ENCODE data around the gene MLLT3.

MLLT3 gene

GRCh38 chr9:20351715-20352114, 270.6 kb downstream of the MLLT3 start:
- ChIA-PET CTCF (no interaction called here), POLR2A (no interaction called here)
- no peak for DNase-seq (ENCODE audit: low read depth, low spot score)
- TF ChIP-seq CTCF (IDR thresholded peaks at IDR 0.05; ENCODE audit: insufficient read depth, low read length, missing control alignments), result no peak
- H3K4me3 ChIP-seq (ENCODE audit: low read depth, low read length), result no peak overlapping the region

DNA sequence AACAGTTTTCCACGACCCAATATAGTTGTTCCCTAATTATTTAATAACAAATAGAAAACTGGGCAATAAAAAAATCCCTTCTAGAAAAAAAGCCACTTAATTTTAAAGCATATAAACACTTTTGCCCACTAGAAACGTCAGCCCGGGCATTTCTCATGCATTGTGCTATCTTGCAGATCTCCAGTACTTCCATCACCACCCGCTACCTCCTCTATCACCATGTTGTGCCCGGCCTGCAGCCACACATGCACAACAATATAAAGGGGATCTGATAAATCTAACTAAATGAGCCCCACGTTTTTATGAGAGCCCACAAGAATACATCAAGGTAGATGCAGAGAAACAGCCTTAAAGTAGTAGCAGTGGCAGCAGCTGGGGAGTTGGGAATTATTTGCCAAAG, 272.7 kb downstream of the MLLT3 start:
- TF ChIP-seq CTCF (IDR thresholded peaks at IDR 0.05; ENCODE audit: insufficient read depth, low read length, missing control alignments), result no peak
- ChIA-PET CTCF (no interaction called here), POLR2A (no interaction called here)
- DNase-seq (ENCODE audit: low read depth, low spot score), result no peak
- no peak overlapping the region for H3K4me3 ChIP-seq (ENCODE audit: low read depth, low read length)

GRCh38 chr9:20343325-20343724, 279.0 kb downstream of the MLLT3 start:
- DNase-seq (ENCODE audit: low read depth, low spot score), result no peak
- ChIA-PET POLR2A (no interaction called here), CTCF (interaction anchor here (1.0 to 1.2 kb wide), 2 partner anchors 9 to 14 kb away, joined by 3 read pairs; no protein-coding TSS in a partner anchor)
- no peak for TF ChIP-seq CTCF (IDR thresholded peaks at IDR 0.05; ENCODE audit: insufficient read depth, low read length, missing control alignments)
- no peak overlapping the region for H3K4me3 ChIP-seq (ENCODE audit: low read depth, low read length)

DNA sequence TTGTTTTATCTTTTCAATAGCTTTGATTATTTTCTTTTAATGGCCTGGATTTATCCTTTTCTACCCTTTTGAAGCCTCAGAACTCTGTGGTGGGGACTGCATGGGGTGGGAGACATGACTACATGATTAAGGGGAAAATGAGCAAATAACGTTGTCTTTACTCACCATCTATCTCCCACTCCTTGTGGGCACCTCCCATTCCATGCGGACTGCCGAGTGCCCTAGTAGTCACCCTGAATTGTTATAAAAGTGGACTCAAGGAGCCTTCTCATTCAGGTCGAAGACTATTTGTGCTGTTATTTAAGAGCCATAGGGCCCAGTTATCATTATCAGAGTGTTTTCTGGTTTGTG, 281.8 kb downstream of the MLLT3 start:
- DNase-seq (ENCODE audit: low read depth, low spot score), result no peak
- no peak overlapping the region for H3K4me3 ChIP-seq (ENCODE audit: low read depth, low read length)
- POLR2A ChIA-PET, result no interaction called here
- no peak for TF ChIP-seq CTCF (IDR thresholded peaks at IDR 0.05; ENCODE audit: insufficient read depth, low read length, missing control alignments)
- CTCF ChIA-PET, result interaction anchor here (0.9 kb wide), 1 partner anchor 278 kb away, joined by 3 read pairs; no protein-coding TSS in a partner anchor

DNA sequence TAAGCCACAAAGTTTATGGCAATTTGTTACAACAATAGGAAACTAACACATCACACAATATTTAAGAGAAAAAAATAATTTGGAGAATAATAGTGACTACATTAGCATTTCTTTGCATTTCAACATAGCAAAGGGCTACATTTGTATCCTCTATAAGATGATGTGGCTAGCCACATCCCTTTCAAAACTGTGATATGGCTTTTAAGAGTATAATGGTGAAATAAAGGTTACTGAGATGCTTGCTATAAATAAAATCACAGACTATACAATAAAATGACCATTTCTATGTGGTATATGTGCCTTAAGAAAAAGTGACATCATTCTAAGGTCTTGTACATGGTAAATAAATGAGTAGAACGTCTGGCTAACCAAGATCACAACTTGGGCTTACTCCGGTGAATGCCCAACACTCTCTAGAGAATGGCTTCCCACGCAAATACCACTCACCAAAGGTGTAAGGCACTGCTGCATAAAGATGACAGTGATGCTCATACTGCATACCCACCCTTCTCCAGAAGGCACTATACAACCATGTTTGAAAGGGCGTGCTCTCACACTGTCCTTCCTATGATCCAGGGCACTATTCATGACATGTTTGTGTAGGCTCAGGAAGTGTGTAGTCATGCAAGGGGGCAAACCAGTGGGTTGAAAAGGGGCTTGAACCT, 286.5 kb downstream of the MLLT3 start:
- TF ChIP-seq CTCF (IDR thresholded peaks at IDR 0.05; ENCODE audit: insufficient read depth, low read length, missing control alignments), result no peak
- no peak overlapping the region for H3K4me3 ChIP-seq (ENCODE audit: low read depth, low read length)
- POLR2A ChIA-PET, result no interaction called here
- no peak for DNase-seq (ENCODE audit: low read depth, low spot score)
- CTCF ChIA-PET, result no interaction called here

DNA sequence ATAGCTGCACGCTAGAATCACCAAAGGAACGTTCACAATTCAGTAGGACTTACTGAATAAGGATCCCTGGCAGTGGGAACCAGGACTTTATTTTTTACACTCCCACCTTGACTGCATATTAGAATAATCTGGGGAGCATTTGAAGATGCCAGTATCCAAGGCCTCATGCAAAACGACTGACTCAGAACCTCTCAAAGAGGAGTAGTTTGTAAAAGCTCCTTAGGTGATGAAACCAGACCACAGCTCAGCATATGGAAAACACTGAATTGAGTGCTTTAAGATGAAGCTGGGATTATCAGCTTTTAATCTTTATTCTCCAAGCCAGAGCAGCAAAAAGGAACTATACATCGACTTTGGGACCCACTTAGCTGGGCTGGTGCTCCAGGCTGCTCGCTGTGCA, 288.3 kb downstream of the MLLT3 start:
- ChIA-PET POLR2A (no interaction called here), CTCF (interaction anchor here (0.9 kb wide), 1 partner anchor 10 kb away, joined by 3 read pairs; no protein-coding TSS in a partner anchor)
- no peak for DNase-seq (ENCODE audit: low read depth, low spot score)
- TF ChIP-seq CTCF (IDR thresholded peaks at IDR 0.05; ENCODE audit: insufficient read depth, low read length, missing control alignments), result no peak
- no peak overlapping the region for H3K4me3 ChIP-seq (ENCODE audit: low read depth, low read length)

Measured in AG04449 (cell line).